Suprapubic skin (tissue), 4 donors: ENCODE measurements around the gene PDZK1. TPM values are rescaled to one million over a fixed set of nuclear protein-coding genes. Genes with fewer than 3 reads are reported as not detected.
"Not testable (repeated sequence)": the region's sequence is repeated elsewhere in the genome, so short reads cannot be mapped to it uniquely, and the experiment has no call there.

Experiments used
- DNase-seq, 2 donors: peaks; one replicate each; pipeline ENCODE4 v3.0.0-alpha.2; 2019; ENCODE audit warnings: low spot score in 2 of 2
- H3K27ac ChIP-seq: fragments of 200-600 bp; sonication (generic); one replicate; pipeline ENCODE4 v1.5.1; 2019
- H3K27me3 ChIP-seq: fragments of 200-600 bp; sonication (generic); one replicate; pipeline ENCODE4 v1.5.1; 2019
- H3K36me3 ChIP-seq: fragments of 200-600 bp; sonication (generic); one replicate; pipeline ENCODE4 v1.5.1; 2019
- H3K4me1 ChIP-seq: fragments of 200-600 bp; sonication (generic); one replicate; pipeline ENCODE4 v1.5.1; 2019
- H3K4me3 ChIP-seq: fragments of 200-600 bp; sonication (generic); one replicate; pipeline ENCODE4 v1.5.1; 2019; ENCODE audit warnings: mild to moderate bottlenecking
- H3K9me3 ChIP-seq: fragments of 200-600 bp; sonication (generic); one replicate; pipeline ENCODE4 v1.5.1; 2019
- EP300 ChIP-seq: sonication (generic); formaldehyde crosslinking; IDR thresholded peaks from one replicate; pipeline ENCODE4 v1.6.1; 2017; ENCODE audit warnings: antibody characterized with exemption
- POLR2A ChIP-seq, 2 donors: fragments of 450-650 bp; IDR thresholded peaks; one replicate each; pipeline ENCODE4 v1.6.1; 2017; ENCODE audit warnings: antibody characterized with exemption in 2 of 2, mild to moderate bottlenecking in 2 of 2, moderate library complexity in 2 of 2
- POLR2AphosphoS5 ChIP-seq, 3 donors: sonication (generic); formaldehyde crosslinking; IDR thresholded peaks; one replicate each; pipeline ENCODE4 v1.6.1; 2017; ENCODE audit warnings: antibody characterized with exemption in 3 of 3
- WGBS: methylation state at CpG from one replicate; pipeline ENCODE4 v1.1.5; 2018; 5-methylcytosine and 5-hydroxymethylcytosine counted together
- total RNA-seq, 4 donors: library from RNA; depleted of rRNA; stranded (reverse); fragments of >200 nt; gene quantifications; one replicate each; pipeline ENCODE4 v1.1.0, GENCODE V29; 2016
- TF ChIP-seq, protein P1 (sequence below), 2 donors: fragments of 200-600 bp in 1 of 2; fragments of 450-650 bp in 1 of 2; sonication (generic) in 1 of 2; IDR thresholded peaks; one replicate each; pipeline ENCODE4 v1.5.1; 2016 to 2019; ENCODE audit warnings: antibody characterized with exemption in 2 of 2, mild to moderate bottlenecking in 1 of 2, moderate library complexity in 1 of 2

PDZK1 gene
- total RNA-seq, 4 donors from 2014 or later, result 1.4 to 7.8 (median 3.5) TPM

- WGBS, result 98% methylated on average over 6 of the region's 6 CpGs
- H3K9me3 ChIP-seq, result no peaks in the 10 kb centered on the region
- no peaks in the 10 kb centered on the region for H3K27me3 ChIP-seq
- TF ChIP-seq POLR2A (IDR thresholded peaks at IDR 0.05) (no peak), EP300 (no peak), POLR2AphosphoS5 (IDR thresholded peaks at IDR 0.05) (no peak)
- no peaks in the 10 kb centered on the region for H3K36me3 ChIP-seq
- peaks cover 7% of the 10 kb centered on the region for H3K4me1 ChIP-seq
- no peak for DNase-seq
- no peak overlapping the region for H3K27ac ChIP-seq
- H3K4me3 ChIP-seq, result no peak overlapping the region
These were observed 17.2 kb downstream of the PDZK1 start for GRCh38 chr1:145689922-145690321.

- Histone ChIP-seq H3K4me1 (peaks cover 7% of the 10 kb centered on the region), H3K9me3 (no peaks in the 10 kb centered on the region), H3K36me3 (no peaks in the 10 kb centered on the region), H3K27me3 (no peaks in the 10 kb centered on the region), H3K4me3 (no peak overlapping the region), H3K27ac (no peak overlapping the region)
- TF ChIP-seq POLR2AphosphoS5 (IDR thresholded peaks at IDR 0.05) (no peak), POLR2A (IDR thresholded peaks at IDR 0.05) (no peak), EP300 (no peak)
- TF ChIP-seq, protein P1, sequence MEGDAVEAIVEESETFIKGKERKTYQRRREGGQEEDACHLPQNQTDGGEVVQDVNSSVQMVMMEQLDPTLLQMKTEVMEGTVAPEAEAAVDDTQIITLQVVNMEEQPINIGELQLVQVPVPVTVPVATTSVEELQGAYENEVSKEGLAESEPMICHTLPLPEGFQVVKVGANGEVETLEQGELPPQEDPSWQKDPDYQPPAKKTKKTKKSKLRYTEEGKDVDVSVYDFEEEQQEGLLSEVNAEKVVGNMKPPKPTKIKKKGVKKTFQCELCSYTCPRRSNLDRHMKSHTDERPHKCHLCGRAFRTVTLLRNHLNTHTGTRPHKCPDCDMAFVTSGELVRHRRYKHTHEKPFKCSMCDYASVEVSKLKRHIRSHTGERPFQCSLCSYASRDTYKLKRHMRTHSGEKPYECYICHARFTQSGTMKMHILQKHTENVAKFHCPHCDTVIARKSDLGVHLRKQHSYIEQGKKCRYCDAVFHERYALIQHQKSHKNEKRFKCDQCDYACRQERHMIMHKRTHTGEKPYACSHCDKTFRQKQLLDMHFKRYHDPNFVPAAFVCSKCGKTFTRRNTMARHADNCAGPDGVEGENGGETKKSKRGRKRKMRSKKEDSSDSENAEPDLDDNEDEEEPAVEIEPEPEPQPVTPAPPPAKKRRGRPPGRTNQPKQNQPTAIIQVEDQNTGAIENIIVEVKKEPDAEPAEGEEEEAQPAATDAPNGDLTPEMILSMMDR (IDR thresholded peaks at IDR 0.05), result no peak
- no peak for DNase-seq
- WGBS, result 92% methylated on average over 5 of the region's 6 CpGs
These were observed 18.2 kb downstream of the PDZK1 start for GRCh38 chr1:145688924-145689323.

- no peak overlapping the region for H3K27ac ChIP-seq
These were observed 18.8 kb downstream of the PDZK1 start for GRCh38 chr1:145688328-145688727.

GRCh38 chr1:145686078-145686477 is 21.1 kb downstream of the PDZK1 start:
- H3K27me3 ChIP-seq, H3K4me3 ChIP-seq, H3K27ac ChIP-seq, H3K36me3 ChIP-seq, H3K4me1 ChIP-seq, DNase-seq, H3K9me3 ChIP-seq: not testable (repeated sequence)
- WGBS, result 71% methylated on average over 1 of the region's 1 CpG

More at GRCh38 chr1:145688328-145688727, 18.8 kb downstream of the PDZK1 start:
- Histone ChIP-seq H3K4me3 (no peak overlapping the region), H3K9me3 (no peaks in the 10 kb centered on the region), H3K4me1 (peaks cover 7% of the 10 kb centered on the region), H3K36me3 (no peaks in the 10 kb centered on the region), H3K27me3 (no peaks in the 10 kb centered on the region)
- DNase-seq, result no peak
- TF ChIP-seq EP300, result no peak
- TF ChIP-seq, protein P1 (IDR thresholded peaks at IDR 0.05), result no peak
- TF ChIP-seq POLR2A (IDR thresholded peaks at IDR 0.05), result no peak
- TF ChIP-seq POLR2AphosphoS5 (IDR thresholded peaks at IDR 0.05), result no peak
- WGBS, result 79% methylated on average over 4 of the region's 4 CpGs

DNA sequence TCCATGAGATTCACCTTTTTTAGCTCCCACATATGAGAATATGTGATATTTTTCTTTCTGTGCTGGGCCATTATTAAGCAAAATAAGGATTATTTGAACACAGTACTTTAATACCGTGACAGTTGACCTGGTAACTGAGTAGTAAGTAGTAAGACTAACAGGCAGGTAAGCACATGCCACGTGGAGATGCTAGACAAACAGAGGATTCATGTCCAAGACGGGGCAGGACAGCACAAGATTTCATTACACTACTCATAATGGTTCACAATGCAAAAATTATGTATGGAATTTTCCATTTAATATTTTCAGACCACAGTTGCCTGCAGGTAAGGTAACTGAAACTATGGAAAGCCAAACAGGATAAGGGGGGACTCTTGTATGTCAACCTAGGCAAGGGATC is 22.3 kb downstream of the PDZK1 start:
- no CpG with 5 or more reads among the region's 3 CpGs for WGBS
- H3K9me3 ChIP-seq, H3K4me1 ChIP-seq, H3K36me3 ChIP-seq, H3K4me3 ChIP-seq, H3K27me3 ChIP-seq, DNase-seq, H3K27ac ChIP-seq: not testable (repeated sequence)

- H3K9me3 ChIP-seq, H3K4me3 ChIP-seq, H3K27ac ChIP-seq, DNase-seq, H3K4me1 ChIP-seq, H3K36me3 ChIP-seq, H3K27me3 ChIP-seq: not testable (repeated sequence)
- WGBS, result no CpG with 5 or more reads among the region's 1 CpG
These were observed 34.0 kb downstream of the PDZK1 start for GRCh38 chr1:145673217-145673616.

GRCh38 chr1:145670995-145671745 is 36.0 kb downstream of the PDZK1 start:
- H3K9me3 ChIP-seq, H3K27me3 ChIP-seq, H3K4me3 ChIP-seq, H3K4me1 ChIP-seq, DNase-seq, H3K27ac ChIP-seq, H3K36me3 ChIP-seq: not testable (repeated sequence)
- 96% methylated on average over 2 of the region's 3 CpGs for WGBS

- H3K4me3 ChIP-seq, H3K27ac ChIP-seq, H3K36me3 ChIP-seq, DNase-seq, H3K27me3 ChIP-seq, H3K4me1 ChIP-seq, H3K9me3 ChIP-seq: not testable (repeated sequence)
- WGBS, result 43% methylated on average over 4 of the region's 4 CpGs
These were observed 42.2 kb downstream of the PDZK1 start for GRCh38 chr1:145665015-145665414.

DNA sequence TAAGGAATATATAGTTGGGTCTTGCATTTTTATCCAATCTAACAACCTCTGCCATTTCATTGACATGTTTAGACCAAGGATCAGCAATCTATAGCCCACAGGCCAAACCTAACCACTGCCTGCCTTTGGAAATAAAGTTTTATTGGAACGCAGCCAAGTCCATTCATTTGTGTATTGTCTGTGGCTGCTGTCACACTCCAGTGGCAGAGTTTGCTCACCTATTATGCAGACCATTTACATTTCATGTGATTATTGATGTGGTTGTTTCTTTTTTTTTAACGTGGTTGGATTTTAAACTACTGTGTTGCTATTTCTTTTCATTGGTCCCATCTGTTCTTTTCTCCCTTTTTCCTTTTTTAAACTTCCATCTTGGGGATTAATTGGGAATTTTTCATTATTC is 44.7 kb downstream of the PDZK1 start:
- H3K36me3 ChIP-seq, H3K27ac ChIP-seq, H3K4me1 ChIP-seq, DNase-seq, H3K4me3 ChIP-seq, H3K9me3 ChIP-seq, H3K27me3 ChIP-seq: not testable (repeated sequence)
- WGBS, result 62% methylated on average over 2 of the region's 2 CpGs

GRCh38 chr1:145656245-145656943 is 50.8 kb downstream of the PDZK1 start:
- H3K4me1 ChIP-seq, H3K36me3 ChIP-seq, H3K27ac ChIP-seq, H3K4me3 ChIP-seq, H3K9me3 ChIP-seq, DNase-seq, H3K27me3 ChIP-seq: not testable (repeated sequence)
- 82% methylated on average over 2 of the region's 7 CpGs for WGBS

- H3K27ac ChIP-seq, H3K36me3 ChIP-seq, H3K4me1 ChIP-seq, H3K27me3 ChIP-seq, H3K9me3 ChIP-seq, H3K4me3 ChIP-seq, DNase-seq: not testable (repeated sequence)
- WGBS, result no CpG with 5 or more reads among the region's 1 CpG
These were observed 63.2 kb downstream of the PDZK1 start for GRCh38 chr1:145643990-145644389.
